NCI-H187 (cell line): ENCODE results near the gene TSPEAR.

Source experiments
- DNase-seq, 2 experiments: peaks; one replicate each; lab custom pipeline; 2025; lab: John Stamatoyannopoulos, UW

Gene TSPEAR

GRCh38 chr21:44502171-44502958 is 209.0 kb downstream of the TSPEAR start:
- no peak for DNase-seq

DNA sequence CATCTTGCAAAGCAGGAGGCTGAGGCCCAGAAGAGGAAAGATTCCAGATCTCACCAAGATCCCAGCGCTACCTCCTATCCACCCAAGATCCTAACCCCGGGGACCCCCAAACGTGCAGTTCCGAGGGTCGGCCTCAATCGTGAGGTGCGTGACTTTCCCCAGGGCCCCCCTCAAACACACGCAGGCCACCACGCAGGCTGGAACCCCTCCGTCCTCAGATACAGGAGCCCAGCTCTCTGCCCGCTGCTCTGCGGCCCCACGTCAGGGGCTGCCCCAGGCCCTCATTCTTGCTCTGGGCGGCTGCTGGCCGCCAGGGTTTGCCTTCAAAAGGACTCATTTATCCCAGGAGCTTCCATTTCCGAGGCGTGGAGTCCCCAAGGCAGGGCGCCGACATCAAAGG is 211.3 kb downstream of the TSPEAR start:
- no peak for DNase-seq

DNA sequence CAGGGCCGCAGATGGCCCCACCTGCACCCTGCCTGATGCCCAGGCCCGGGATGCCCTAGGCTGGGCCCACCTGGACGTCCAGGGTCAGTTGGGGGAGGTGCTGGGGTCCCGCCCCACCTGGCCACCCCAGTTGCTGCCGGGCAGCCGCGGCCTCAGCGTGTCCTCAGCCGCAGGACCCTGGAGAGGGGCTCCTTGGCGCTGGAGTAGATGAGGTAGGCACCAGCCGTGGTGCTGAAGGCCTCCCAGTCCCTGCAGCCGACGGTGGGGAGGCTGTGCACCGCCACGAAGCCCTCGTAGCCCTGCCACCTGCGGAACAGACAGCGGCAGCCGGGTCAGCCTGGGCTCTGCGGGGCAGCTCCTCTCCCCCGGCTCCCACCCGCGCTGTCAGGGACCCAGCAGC is 211.7 kb downstream of the TSPEAR start:
- no peak for DNase-seq

DNA sequence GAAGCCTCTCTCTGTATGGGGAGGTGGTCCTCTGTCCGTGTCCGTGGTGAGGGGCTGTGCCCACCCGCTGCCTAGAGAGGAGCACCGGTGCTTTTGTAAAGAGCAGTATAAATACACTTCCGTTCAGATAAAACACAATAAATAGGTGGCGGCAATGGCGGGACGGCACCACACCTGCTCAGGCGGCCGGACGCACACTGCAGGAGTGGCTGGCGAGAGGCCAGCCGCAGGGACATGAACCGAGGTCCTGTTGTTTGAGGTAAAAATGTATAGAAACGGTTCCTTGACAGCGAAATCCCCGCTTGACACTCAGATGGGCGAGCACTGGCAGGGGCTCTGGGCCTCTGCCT is 212.2 kb downstream of the TSPEAR start:
- no peak for DNase-seq

DNA sequence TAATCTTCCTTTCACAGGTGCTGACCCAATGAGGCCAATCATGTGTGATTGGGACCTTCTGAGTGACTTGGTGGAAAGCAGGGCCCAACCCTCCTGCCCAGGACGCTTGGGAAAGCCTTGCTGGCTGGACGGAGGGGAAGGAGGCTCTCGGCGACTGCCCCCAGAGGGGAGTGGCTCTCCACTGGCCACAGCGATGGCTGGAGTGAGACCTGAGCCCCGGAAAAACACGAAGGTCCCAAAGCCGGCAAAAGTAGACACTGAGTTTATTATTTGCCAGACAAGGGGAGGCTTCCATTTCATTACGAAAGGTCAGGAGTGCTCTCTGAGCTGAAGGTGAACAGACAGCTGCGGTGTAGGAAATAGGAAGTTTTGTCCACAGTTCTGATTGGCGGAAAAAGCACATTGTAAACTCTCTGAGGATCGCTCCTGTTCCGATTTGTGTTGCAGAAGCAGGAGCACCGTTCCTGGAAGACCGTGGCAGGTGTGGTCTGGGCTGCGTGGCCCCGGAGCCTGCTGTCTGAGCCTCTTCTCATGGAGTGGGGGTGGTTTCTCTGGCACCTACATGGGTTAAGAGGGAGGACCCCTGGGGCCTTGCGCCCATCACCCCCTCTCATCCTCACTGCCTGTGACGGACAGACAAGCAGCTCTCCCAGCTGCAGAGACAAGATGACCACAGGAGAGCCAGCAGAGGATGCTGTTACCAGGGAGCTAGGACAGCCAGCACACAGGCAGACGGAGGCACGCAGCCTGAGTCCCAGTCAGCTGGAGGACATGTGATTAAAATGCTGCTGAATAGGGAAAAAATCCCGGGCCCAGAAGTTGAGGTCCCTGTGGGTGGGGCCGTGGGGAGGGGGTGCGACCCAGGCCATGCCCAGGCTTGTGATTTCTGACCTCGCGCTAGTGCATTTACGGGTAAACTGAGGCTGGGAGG is 212.8 kb downstream of the TSPEAR start:
- peak; percentile 36 to 72 for DNase-seq

DNA sequence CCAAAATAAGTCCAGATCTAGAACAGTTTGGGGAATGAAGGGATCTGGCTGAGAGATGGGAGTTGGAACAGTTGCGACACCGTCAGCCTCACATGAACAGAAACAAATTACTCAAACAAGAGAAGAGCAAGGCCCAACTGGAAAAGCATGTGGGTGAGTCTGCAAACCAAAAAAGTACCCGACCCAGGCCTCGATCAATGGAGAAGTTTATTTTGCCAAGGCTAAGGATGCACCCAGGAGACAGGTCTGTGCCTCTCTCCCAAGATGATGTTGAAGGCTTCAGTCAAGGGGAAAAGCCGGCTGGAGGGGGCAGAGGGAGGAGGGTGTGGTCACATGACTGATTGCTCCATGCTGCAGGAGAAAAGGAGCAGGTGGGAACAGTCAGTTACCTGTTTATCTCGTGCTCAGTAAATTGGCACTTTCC is 213.7 kb downstream of the TSPEAR start:
- DNase-seq, result peak in 1 of 2 experiments; percentile 71

- DNase-seq, result peak; percentile 63 to 79
Measured at GRCh38 chr21:44496564-44497550, 214.5 kb downstream of the TSPEAR start.

DNA sequence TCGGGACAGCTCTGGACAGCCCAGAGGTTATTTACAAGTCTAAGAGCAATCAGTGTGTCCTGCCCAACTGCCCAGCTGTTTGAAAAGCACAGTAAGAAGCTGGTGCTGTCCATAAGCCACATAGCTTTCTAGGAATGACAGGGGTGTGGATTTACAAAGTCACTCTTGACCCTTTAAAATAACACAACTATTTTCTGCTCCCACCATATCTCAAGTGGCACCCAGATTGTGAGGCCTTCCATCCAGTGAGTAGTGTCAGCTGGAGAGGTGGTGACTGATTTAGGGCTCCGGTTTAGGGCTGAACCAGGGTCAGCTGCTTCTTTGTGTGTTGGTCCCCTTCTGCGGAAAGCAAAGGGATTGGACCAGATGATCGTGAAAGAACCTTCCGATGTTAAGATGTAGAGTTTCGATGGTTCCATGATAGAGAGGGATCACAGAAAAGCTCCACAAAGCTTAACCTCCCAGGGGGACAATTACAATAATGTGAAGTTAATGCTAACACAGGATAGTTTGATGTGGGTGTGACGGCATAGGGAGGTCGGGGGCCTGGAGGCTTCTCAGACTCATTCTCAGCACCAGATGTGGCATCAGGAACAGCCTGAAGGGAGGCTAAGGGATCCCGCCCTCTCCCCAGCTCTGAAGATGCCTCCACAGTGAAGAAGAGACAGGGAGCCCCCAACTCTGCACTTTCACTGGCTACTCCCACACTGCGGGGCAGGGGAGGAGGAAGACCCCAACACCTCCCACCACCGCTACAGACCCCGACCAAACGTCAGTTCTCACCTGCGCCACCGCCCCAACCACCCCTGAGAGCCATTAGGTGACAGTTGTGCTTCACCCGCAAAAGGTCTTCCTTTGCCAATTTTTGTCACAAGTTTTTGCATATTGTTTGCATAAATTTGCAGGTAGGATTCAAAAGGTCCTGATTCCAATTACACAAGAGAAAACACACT is 215.5 kb downstream of the TSPEAR start:
- DNase-seq, result no peak

GRCh38 chr21:44494956-44495355 is 216.4 kb downstream of the TSPEAR start:
- no peak for DNase-seq

DNA sequence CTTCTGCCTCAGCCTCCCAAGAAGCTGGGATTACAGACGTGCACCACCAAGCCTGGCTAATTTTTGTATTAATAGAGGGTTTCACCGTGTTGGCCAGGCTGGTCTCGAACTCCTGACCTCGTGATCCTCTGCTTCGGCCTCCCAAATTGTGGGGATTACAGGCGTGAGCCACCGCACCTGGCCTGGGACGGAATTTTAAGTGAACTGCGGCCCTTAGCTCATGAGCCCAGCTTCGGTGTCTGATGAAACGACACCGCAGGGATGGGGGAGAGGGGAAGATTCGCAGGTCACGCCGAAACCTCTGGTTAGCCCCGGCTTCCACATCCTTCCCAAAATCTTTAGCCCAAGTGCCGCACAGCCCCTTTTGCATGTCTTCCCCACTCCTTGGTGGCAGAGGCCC is 217.0 kb downstream of the TSPEAR start:
- no peak for DNase-seq

DNA sequence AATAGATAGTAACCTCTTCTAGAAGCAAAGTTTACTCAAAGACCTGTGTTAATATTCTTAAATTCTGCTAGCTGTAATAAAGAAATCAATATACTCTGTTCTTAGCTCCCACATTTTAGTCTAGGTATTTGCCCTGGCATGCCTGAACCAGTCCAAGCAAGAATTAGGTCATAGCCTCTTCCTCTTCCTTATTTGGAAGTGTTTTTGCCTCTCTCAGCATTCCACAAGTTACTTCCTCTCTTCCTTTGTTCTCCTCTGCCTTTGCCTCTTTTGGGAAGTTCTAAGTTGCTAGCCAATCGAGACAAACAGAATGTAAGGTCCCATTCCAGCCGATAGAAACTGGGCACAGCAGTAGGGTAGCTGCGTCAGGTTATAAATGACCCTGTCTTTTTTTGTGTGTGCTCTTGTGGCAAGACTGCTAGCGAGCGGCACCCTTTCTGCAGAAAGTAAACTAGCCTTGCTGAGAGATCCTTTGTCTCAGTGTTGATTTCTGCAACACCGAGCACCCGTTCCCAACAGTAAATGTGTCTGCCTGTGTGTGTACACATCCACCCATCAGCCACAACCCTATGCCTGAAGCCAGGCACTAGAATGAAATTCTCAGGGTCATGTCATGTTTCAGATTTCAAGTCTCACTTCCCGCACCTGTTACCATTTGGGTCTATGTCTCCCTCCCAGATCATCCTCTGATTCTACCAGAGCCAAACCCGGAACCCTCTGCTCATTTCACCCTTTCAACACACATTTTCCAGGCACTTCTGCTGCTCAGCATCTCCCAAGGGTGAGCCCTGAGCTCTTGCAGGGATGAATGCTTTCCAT is 218.6 kb downstream of the TSPEAR start:
- no peak for DNase-seq

DNA sequence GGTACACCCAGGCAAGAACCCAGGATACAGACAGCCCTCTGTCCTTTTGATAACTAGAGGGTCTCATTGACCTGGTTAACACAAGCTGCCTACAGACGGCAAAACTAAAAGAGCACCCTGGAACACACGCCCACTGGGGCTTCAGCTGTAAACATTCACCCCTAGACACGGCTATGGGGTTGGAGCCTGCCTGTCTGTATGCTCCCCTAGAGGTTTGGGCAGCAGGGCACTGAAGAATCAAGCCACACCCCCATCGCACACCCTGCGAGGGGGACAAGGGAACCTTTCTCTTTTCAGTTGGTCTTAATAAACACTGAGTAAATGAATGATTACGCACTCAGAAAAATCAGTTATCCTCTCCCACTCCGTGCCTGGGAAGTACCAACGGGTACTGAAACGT is 220.6 kb downstream of the TSPEAR start:
- DNase-seq, result no peak

GRCh38 chr21:44490405-44490804 is 221.0 kb downstream of the TSPEAR start:
- DNase-seq, result no peak

DNA sequence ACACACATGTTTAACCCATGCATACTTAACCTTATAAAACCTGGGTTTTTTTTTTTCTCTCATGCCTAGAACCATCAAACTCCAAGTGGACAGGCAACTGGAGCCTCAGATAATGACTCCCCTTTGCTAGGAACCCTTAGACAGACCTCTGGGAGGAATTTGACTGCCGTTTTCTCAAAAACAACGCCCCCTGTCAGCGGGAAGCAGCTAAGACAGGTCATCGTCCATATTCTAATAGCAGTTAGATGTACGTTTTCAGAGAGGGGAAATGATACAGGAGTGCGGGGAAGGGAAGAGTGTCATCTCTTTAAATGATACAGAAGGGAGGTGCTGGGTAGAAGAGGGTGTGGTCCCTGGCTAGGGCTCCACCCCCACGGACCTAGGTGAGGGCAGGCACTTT is 221.4 kb downstream of the TSPEAR start:
- no peak for DNase-seq

DNA sequence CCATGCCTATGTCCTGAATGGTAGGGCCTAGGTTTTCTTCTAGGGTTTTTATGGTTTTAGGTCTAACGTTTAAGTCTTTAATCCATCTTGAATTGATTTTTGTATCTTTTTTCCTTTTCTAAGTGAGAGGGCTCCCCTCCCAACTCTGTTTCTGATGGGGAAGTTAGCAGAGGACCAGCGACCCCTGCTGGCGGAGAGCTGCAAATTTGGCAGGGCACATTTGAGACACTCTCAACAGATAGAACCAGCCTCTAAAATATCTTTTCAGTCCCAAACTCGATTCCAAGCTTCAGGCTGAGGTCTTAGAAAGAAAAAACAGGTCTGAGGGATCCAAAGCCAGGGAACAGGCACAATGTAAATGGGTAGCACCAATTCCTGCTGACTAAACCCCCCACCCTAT is 223.5 kb downstream of the TSPEAR start:
- no peak for DNase-seq

DNA sequence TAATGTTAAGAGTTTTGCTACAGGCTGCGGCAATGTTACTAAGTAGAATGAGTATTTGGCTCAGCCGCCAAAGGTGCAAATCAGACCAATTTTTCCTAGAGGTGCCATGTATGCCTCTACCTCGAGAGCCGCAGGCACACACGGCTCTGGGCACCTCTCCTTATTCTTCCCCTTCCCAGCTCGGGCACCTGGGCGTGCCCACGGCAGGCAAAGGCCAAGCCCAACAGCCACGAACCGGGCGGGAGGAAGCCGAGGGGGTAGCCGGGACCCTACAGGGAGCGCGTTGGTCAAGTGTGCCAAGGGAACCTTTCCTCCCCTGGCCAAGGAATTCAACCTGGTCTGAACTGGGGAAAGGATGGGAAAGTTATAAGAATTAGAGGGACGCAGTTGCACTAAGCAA is 225.1 kb downstream of the TSPEAR start:
- no peak for DNase-seq

DNA sequence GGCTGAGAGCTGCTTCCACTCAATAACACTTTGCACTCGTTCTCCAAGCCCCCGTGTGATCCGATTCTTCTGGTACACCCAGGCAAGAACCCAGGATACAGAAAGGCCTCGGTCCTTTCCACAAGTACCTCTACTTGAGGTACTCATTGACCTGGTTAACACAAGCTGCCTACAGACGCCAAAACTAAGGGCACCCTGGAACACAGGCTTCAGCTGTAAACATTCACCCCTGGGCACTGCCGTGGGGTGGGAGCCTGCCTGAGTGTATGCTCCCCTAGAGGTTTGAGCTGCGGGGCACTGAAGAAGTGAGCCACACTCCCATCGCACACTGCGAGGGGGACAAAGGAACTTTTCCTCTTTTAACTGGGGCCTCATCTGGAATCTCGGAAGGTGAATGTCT is 225.6 kb downstream of the TSPEAR start:
- DNase-seq, result no peak

DNA sequence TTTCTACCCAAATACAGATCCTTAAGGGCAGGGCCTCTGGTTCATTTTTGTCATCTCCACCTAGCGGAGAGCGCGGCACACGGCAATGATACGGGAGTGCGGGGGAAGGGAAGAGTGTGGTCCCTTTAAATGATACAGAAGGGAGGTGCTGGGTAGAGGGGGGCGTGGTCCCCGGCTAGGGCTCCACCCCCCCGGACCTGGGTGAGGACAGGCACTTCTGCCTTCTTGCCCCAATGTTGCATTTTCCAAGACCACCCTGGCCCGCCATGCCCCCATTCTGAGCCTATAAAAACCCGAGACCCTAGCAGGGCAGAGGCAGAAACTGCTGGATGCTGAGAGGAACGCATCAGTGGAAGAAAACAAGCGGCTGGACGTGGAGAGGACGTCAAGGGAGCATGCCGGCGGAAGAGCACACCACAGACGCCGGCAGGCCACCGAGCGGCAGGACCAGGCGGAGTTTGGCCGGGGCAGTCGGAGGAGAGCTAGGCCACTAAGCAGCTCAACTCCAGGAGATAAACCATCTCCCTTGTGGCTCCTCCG is 226.0 kb downstream of the TSPEAR start:
- no peak for DNase-seq

- DNase-seq, result no peak
Measured at GRCh38 chr21:44484498-44485253, 226.7 kb downstream of the TSPEAR start.
